HG02981 (cell line): Measurements from ENCODE around the gene PRDM15.
A peak's percentile ranks its signal among the peaks of the same experiment; 100 is the strongest.

Source experiments
- ATAC-seq: cut with Tn5 transposase; IDR thresholded peaks from one replicate; pipeline ENCODE4 v1.9.1; 2021; ENCODE audit warnings: mild to moderate bottlenecking, moderate library complexity; ENCODE audit not compliant: unreplicated experiment

Gene PRDM15

GRCh38 chr21:41888749-41889376, 9.7 kb upstream of the PRDM15 start:
- no peak for ATAC-seq

- no peak for ATAC-seq
These were observed 8.5 kb upstream of the PRDM15 start for GRCh38 chr21:41887667-41888066.

- no peak for ATAC-seq
These were observed 7.2 kb upstream of the PRDM15 start for GRCh38 chr21:41886328-41886727.

- ATAC-seq, result no peak
These were observed 6.3 kb upstream of the PRDM15 start for GRCh38 chr21:41885341-41886024.

- ATAC-seq, result no peak
These were observed 5.4 kb upstream of the PRDM15 start for GRCh38 chr21:41884501-41885030.

- no peak for ATAC-seq
These were observed 4.4 kb upstream of the PRDM15 start for GRCh38 chr21:41883582-41883981.

- no peak for ATAC-seq
These were observed 1.9 kb upstream of the PRDM15 start for GRCh38 chr21:41881051-41881450.

- ATAC-seq, result no peak
These were observed 1.0 kb upstream of the PRDM15 start for GRCh38 chr21:41880153-41880552.

GRCh38 chr21:41878831-41879189, 334 bp downstream of the PRDM15 start:
- peak; percentile 52 for ATAC-seq

- peak; percentile 26 for ATAC-seq
These were observed 978 bp downstream of the PRDM15 start for GRCh38 chr21:41877901-41878830.

- ATAC-seq, result no peak
These were observed 2.1 kb downstream of the PRDM15 start for GRCh38 chr21:41876928-41877652.

GRCh38 chr21:41876396-41876795, 2.7 kb downstream of the PRDM15 start:
- ATAC-seq, result no peak

- no peak for ATAC-seq
These were observed 4.1 kb downstream of the PRDM15 start for GRCh38 chr21:41875086-41875485.

- ATAC-seq, result no peak
These were observed 4.5 kb downstream of the PRDM15 start for GRCh38 chr21:41874611-41875010.

- ATAC-seq, result no peak
These were observed 5.7 kb downstream of the PRDM15 start for GRCh38 chr21:41873426-41873825.

GRCh38 chr21:41873005-41873404, 6.1 kb downstream of the PRDM15 start:
- ATAC-seq, result no peak

- no peak for ATAC-seq
These were observed 7.7 kb downstream of the PRDM15 start for GRCh38 chr21:41871293-41872030.

- no peak for ATAC-seq
These were observed 9.4 kb downstream of the PRDM15 start for GRCh38 chr21:41869771-41870170.

- ATAC-seq, result peak; percentile 46
These were observed 11.0 kb downstream of the PRDM15 start for GRCh38 chr21:41868062-41868710.

- no peak for ATAC-seq
These were observed 11.8 kb downstream of the PRDM15 start for GRCh38 chr21:41867313-41867712.
